Fibroblast of mammary gland (primary cell): ENCODE measurements around the gene UPK1A.

ENCODE experiments used
- DNase-seq: peaks from one replicate; pipeline ENCODE4 v3.0.0-alpha.2; 2010; ENCODE audit warnings: low read depth
- H3K4me3 ChIP-seq: 2 replicates; pipeline ENCODE4 v1.5.1; 2011; ENCODE audit warnings: low read depth, mild to moderate bottlenecking, low read length, moderate library complexity; ENCODE audit not compliant: control insufficient read depth
- TF ChIP-seq, protein P1 (sequence below): conservative IDR thresholded peaks from 2 replicates; pipeline ENCODE4 v1.5.1; 2011; ENCODE audit warnings: low read depth, low read length, inconsistent platforms; ENCODE audit not compliant: control insufficient read depth, insufficient read depth

UPK1A gene

DNA sequence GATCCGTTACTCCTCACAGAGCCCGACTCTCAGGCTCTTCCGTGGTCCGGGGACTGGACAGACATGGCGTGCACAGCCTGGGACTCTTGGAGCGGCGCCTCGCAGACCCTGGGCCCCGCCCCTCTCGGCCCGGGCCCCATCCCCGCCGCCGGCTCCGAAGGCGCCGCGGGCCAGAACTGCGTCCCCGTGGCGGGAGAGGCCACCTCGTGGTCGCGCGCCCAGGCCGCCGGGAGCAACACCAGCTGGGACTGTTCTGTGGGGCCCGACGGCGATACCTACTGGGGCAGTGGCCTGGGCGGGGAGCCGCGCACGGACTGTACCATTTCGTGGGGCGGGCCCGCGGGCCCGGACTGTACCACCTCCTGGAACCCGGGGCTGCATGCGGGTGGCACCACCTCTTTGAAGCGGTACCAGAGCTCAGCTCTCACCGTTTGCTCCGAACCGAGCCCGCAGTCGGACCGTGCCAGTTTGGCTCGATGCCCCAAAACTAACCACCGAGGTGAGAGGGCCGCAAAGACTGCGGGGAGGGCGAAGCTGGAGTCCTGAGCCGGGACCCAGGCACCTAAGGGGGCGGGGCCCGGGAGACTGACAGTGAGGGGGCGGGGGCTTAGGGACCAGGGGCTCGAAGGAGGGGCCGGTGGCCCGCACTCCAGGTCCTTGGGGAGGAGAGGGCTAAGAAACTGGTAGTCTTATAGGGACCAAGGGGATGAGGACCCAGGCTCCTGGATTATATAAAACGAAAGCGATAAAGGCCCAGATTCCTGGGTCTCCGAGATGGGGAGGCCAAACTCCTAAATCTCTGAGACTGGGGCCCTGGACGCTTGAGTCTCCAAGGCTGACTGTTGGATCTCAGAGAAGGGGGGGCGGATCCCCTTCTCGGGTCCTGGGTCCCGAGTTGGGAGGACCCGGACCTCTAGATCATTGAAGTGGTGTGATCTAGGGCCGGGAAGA, 22.8 kb upstream of the UPK1A start:
- peak overlapping the region; percentile 55 for H3K4me3 ChIP-seq
- TF ChIP-seq, protein P1, sequence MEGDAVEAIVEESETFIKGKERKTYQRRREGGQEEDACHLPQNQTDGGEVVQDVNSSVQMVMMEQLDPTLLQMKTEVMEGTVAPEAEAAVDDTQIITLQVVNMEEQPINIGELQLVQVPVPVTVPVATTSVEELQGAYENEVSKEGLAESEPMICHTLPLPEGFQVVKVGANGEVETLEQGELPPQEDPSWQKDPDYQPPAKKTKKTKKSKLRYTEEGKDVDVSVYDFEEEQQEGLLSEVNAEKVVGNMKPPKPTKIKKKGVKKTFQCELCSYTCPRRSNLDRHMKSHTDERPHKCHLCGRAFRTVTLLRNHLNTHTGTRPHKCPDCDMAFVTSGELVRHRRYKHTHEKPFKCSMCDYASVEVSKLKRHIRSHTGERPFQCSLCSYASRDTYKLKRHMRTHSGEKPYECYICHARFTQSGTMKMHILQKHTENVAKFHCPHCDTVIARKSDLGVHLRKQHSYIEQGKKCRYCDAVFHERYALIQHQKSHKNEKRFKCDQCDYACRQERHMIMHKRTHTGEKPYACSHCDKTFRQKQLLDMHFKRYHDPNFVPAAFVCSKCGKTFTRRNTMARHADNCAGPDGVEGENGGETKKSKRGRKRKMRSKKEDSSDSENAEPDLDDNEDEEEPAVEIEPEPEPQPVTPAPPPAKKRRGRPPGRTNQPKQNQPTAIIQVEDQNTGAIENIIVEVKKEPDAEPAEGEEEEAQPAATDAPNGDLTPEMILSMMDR = no peak
- peak; percentile 62 for DNase-seq

GRCh38 chr19:35644206-35644986, 21.9 kb upstream of the UPK1A start:
- TF ChIP-seq, protein P1 = no peak
- DNase-seq = peak; percentile 90
- H3K4me3 ChIP-seq = peak overlapping the region; percentile 55

DNA sequence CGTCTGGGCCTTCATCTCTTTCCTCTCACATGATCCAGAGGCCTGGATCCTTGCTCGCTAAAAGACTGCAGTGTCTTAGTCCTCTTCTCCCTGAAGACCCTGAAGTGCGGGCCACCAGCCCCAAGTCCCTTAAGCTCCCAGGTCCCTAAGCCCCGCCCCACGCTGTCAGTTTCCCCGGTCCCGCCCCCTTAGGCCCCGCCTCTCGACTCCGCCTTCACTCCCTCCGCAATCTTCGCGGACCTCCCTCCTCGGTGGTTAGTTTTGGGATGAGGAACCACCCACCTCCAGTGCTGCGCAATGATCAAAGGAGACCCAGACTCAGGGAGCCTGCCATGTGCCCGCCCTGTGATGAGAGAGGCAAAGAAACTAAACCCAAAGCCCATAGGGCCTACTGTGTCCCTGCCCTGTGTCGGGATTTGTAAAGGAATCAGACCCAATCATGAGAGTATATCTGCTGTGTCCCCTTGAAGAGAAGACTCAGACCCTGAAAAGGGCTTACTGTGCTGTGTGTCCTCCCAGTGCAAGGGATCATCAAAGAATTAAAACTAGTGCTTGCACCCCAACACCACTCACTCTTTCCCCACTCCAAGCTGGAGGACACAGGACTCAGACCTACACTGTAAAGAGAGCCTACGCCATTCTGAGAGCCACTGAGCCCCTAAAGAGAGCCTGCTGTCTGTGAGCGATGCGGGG, 21.2 kb upstream of the UPK1A start:
- H3K4me3 ChIP-seq = peak overlapping the region; percentile 55
- peak; percentile 47 for DNase-seq
- TF ChIP-seq, protein P1 = no peak

DNA sequence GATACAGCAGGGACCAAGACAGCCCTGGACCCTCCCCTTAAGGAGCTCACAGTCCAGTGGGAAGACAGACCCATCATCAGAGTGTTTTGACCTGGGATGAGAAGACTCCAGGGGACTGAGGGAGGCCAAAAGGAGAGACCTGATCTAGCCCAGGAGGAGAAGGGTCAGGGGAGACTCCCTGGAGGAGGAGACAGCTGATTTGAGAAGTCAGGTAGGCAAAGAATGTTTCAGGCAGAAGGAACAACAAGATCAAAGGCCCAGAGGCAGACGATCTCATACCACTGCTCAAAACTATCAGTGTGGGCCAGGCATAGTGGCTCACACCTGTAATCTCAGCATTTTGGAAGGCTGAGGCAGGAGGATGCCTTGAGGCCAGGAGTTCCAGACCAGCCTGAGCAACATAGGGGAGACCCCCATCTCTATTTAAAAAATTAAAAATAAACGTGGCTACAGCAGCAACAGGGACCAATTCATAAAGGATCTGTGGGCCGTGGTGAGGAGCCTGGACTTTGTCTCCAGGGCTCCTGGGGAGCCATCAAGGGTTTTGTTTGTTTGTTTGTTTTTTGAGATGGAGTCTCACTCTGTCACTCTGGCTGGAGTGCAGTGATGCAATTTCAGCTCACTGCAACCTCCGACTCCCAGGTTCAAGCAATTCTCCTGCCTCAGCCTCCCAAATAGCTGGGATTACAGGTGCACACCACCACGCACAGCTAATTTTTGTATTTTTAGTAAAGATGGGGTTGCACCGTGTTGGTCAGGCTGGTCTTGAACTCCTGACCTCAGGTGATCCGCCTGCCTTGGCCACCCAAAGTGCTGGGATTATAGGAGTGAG, 20.4 kb upstream of the UPK1A start:
- TF ChIP-seq, protein P1 = no peak
- DNase-seq = no peak
- no peak overlapping the region for H3K4me3 ChIP-seq

DNA sequence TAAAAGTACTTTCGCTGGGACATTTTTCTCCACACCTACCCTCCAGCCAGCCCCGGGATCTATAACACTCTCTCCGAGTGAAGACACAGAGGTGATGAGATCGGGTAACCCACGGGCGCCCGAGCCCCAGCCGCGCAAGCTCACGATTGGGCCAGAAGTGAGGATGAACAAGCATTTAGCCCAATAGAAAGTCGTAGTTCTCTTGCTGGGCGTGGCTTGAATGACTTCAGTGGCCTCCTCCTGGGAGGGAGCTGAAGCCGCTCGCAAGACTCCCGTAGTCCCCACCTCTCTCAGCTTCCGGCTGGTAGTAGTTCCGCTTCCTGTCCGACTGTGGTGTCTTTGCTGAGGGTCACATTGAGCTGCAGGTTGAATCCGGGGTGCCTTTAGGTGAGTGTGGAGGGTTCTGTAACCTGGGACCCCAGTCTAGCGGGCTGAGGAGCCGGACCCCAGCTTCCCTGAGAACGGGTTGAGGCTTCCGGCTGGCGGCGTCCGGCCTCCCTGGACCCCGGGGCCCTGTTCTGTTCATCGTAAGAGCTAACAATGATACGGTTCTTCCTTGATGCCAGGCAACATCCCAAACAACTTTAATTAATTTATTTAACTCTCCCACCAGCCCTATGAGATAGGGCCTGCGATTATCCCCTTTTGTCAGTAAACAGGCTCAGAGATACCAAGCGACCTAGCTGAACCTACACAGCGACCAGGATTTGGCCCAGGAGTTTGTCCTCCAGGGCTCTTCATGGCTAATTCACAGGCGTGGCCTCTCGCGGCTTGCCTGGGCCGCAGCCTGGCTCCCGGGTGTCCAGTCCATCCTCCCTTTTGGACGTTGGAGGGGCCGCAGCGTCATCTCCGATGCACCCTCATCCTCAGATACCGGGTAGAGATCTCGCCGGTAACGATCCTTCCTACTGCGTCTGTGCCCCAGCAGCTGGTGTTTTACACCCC, 18.0 kb upstream of the UPK1A start, which contains the start of gene COX6B1:
Gene COX6B1, plus strand, starts transcription at position 307 of the 945 bp plus-strand sequence. CDS start 2,921 bp downstream, outside the sequence.
- peak; percentile 95 for DNase-seq
- TF ChIP-seq, protein P1 = no peak
- H3K4me3 ChIP-seq = peak within 1 kb of the TSS; percentile 95
